Fibroblast of the conjunctiva (primary cell): ENCODE measurements around the gene ALOX15B.
"Not testable (repeated sequence)": the region's sequence is repeated elsewhere in the genome, so short reads cannot be mapped to it uniquely, and the experiment has no call there.

ENCODE experiments used
- DNase-seq: peaks from one replicate; pipeline ENCODE4 v3.0.0-alpha.2; 2010; ENCODE audit warnings: low read depth

Gene ALOX15B

DNA sequence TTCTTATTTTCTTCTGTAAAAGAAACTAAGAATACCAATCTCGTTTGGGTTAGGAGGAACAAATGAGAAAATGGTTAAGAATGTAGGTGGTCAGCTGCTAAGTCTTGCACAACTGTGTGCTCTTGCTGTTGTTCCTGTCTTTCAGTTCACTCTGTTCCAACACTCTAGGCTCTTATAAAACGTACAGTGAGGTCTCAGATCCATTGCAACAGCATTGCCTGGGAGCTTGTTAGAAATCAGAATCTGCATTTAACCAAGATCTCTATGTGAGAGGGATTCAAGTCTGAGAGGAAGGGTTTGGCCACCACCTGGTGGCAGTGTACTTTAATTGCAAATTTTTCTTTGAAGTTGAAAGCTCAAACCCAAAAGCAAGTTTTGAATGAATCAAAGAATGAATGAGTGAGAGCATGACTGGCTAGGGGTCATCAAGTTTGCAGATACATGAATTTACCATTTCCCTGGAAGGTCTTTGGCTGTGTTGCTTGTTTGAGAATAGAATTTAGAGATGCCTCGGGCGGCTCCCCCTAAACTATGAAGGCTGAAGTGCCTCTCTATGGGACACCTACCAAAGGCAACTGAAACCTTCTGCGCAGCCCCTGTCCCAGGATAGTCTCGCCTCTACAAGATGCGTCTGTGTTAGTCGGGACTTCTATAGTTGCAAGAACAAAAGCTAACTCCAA lies 2.5 kb downstream of the ALOX15B start:
- peak; percentile 72 for DNase-seq

DNA sequence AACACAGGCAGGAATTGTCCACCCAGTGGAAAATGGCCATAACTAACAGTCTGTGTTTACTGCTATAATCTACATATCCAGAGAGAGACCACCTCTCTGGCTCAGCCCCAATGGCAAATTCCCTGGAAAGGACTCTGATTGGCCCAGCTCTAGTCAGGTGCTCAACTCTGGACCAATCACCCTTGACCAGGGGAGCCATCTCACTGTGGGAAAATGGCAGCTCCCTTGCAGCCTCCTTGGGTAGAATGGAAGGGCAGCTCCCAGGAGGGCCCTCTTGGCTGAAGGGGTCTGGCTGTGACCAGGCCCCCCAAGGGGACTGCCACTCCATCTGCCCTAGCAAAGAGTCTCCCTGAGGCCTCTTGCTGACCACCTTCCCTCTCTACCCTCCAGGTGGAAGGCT lies 3.1 kb downstream of the ALOX15B start:
- DNase-seq: no peak

DNA sequence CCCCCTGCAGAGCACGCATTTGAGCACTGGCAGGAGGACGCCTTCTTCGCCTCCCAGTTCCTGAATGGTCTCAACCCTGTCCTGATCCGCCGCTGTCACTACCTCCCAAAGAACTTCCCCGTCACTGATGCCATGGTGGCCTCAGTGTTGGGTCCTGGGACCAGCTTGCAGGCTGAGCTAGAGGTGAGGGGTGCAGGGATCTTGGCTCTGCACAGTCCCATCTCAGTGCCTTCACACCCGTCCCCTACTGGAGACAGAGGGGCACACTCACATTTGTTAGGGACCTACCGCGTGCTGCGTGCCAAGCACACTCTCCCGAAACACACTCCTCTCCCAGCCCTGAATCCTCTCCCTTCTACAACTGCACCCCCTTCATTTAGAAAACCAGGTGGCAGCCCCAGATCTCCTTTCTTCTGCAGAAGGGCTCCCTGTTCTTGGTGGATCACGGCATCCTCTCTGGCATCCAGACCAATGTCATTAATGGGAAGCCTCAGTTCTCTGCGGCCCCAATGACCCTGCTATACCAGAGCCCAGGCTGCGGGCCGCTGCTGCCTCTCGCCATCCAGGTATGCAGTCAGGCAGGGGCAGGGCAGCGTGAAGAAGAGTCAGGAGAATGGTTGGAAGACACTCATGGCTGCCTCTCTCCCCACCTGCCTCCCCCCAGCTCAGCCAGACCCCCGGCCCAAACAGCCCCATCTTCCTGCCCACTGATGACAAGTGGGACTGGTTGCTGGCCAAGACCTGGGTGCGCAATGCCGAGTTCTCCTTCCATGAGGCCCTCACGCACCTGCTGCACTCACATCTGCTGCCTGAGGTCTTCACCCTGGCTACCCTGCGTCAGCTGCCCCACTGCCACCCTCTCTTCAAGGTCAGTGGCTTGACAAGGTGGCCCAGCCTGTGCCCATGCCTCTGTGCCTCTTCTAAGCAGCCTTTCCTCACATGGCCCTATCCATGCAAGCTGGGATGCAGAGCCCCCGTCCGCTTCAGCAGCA lies 6.3 kb downstream of the ALOX15B start:
- DNase-seq: no peak

DNA sequence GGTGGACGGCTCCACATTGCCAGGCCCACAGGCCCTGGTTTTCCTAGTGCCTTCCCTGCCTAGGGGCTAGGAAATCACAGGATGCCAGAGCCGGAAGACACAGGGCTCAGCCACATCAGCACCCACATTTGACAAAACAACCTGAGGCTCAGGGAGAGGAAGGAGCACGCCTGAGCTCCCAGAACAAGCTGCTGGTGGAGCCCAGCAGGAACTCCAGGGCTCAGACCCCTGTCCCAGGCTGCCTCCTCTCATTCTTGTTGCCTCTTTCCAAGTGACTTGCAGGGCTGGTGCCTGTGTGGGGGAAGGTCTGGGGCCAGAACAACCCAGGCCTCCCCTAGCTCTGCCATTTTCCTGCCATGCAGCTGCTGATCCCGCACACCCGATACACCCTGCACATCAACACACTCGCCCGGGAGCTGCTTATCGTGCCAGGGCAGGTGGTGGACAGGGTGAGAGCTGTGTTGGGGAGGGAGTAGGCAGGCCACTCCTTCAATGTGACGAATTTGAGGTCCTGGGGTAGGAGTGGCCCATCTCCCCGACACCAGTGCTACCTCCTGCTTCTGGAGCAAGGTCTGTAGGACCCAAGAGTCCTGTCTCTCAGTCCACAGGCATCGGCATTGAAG lies 7.6 kb downstream of the ALOX15B start:
- no peak for DNase-seq

DNA sequence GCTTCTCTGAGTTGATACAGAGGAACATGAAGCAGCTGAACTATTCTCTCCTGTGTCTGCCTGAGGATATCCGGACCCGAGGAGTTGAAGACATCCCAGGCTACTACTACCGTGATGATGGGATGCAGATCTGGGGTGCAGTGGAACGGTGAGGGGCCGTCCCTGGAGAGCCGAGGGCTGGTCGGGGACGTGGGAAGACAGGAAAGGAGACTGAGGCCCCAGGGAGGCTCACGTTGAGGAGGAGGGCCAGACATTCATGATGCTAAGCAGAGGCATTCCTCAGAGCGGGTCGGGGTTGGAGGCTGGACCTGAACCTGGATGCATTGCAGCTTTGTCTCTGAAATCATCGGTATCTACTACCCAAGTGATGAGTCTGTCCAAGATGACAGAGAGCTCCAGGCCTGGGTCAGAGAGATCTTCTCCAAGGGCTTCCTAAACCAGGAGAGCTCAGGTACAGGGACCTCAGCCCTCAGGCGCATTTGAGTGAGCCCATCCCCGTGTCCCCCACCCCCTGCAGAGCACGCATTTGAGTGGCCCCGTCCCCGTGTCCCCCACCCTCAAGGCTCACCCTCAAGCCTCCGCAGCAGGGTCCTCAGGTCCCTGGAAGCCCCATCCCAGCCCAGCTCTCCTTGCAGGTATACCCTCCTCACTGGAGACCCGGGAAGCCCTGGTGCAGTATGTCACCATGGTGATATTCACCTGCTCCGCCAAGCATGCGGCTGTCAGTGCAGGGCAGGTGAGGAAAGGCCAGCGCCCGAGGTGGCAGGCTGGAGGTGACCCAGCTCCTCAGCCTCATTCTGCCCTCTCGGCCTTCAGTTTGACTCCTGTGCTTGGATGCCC lies 8.3 kb downstream of the ALOX15B start:
- DNase-seq: no peak

DNA sequence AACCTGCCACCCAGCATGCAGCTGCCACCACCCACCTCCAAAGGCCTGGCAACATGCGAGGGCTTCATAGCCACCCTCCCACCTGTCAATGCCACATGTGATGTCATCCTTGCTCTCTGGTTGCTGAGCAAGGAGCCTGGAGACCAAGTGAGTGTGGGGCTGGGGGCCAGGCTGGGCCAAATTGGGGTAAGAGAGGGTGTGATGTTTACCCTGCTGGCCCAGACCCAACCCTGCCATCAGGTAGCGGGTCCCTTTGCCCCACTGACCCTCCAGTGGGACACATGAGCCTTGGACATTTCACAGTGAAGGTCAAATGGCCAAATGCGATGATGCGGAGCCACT lies 8.9 kb downstream of the ALOX15B start:
- no peak for DNase-seq

DNA sequence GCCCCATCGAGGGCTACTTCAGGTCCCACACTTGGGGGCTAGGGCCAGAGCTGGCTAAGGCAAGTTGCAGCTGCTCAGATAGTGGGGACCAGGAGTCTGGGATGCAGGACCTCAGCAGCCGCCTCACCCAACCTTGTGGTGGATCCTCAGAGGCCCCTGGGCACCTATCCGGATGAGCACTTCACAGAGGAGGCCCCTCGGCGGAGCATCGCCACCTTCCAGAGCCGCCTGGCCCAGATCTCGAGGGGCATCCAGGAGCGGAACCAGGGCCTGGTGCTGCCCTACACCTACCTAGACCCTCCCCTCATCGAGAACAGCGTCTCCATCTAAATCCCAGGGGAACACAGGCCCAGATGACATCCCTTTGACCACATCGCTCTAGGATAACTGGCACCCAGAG lies 9.4 kb downstream of the ALOX15B start:
- no peak for DNase-seq

DNA sequence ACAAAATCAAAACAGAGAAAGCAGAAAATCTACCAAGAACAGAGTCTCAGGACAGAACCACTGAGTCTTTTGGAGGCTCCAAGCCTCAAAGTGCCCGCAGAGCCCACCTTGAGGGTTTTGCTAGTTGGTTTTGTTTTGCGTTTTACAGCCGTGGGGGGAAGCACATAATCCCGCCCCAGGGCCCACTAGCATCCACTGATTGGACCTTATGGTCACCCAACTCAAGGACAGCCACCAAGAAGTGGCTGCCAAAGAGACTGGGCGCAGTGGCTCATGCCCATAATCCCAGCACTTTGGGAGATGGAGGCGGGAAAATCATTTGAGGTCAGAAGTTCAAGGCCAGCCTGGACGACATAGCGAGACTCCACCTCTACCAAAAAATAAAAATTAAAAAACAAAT lies 9.9 kb downstream of the ALOX15B start:
- no peak for DNase-seq

DNA sequence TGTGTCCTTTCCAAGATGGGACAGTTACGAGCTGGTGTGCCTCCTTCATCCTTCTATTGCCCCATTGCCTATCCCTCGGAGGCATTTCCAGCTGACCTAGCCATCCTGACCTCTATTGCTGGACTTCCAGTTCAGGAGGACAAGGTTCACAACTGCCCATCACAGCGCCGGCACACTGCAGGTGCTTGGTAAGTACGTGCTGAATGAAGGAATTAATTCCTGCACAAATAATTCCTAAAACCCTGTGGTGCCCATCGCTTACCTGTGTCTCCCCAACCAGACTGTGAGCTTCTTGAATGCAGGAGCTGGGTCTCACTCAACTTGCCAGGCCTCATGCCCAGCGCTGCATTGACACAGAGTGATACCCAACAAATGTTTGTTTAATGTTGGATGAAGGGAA lies 13.0 kb downstream of the ALOX15B start:
- DNase-seq: no peak

DNA sequence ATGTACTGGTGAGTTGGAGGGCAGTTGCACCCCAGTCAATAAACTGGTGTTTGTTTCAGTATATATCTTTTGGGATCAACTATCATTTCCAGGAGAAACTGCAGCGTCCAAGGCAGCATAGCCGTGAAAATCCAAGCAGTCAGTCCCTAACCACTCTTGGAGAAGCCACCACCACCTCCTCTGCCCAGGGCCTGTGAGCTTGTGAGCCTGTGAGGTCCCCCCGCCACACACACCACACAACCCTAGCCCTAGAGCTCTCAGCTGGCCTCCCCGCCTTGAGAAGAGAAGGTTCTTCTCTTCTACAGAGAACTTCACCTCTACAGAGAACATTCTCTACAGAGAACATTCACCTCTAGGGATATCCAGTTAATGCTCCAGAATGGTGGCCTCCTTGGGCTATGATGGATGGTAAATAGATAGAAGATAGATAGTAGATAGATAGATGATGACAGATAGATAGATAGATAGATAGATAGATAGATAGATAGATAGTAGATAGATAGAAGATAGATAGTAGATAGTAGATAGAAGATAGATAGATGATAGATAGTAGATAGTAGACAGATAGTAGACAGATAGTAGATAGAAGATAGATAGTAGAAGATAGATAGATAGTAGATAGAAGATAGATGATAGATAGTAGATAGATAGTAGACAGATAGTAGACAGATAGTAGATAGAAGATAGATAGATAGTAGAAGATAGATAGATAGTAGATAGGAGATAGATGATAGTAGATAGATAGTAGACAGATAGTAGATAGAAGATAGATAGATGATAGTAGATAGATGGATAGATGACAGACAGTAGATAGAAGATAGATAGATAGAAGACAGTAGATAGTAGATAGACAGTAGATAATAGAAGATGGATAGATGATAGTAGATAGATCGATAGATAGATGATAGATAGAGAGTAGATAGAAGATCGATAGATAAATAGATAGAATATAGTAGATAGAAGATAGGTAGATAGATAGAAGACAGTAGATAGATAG lies 13.7 kb downstream of the ALOX15B start:
- no peak for DNase-seq

DNA sequence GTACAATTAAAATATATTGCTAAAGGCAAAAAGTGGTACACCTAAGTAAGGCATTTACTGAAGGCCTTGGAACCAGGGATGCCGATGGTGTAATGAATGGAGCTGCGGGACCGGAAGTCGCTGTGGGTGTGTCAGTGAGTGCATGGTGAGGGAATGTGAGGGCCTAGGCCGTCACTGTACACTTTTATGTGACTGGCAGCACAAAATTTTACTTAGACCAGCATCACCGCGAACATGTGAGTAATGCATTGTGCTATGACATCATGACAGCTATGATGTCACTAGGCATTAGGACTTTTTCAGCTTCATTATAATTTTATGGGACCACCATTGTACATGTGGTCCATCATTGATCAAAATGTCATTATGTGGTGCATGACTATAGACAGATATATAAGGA lies 14.7 kb downstream of the ALOX15B start:
- no peak for DNase-seq

DNA sequence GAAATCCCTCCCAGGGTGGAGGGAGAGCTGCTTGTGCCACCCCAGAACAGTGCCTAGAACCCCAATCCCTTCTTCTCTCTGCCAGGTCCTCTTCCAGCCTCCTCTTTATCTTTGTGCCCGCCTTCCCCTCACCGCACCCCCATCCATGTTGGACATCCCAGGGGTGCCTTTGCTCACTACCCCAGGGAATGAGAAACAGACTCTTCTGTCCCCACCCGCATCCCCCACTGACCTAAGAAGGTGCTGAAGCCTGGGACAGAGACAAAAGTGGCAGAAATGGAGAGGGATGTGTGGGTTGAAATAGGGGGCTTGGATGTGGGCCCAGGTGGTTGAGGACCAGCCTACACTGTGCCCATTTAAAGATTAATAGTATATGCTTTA lies 17.0 kb downstream of the ALOX15B start:
- DNase-seq: no peak

DNA sequence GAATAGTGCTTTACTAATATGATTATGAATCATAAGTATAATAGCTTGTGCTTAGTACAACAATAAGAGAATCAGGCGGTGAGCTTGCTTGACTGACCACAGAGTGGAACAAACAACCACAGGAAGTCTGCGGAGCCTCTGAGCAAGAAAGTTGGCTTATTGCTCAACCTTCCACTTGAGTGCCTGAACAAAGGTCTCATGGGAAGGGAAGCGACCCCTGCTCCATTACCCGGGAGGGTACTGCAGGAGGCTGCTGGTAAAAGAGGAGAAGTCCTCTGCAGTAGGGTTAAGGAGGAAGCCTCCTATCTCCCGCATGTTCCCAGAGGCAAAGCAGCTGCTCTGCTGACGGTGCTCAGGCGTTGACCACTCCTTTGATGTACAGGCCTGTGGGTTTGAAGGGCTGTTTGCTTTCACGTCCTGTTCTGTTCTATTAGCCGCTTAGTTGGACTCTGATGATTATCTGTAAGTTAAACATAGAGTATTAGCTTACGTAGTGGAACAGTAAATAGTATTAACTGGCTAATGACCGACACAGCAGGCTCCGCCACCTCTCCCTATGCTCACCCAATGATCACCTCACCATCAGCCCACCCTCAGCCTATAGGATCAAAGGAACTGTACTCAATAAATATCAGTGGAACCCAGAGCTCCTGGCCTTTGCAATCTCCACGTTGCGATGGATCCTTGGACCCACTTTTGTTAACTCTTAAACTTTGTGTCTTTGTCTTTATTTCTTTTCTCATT lies 17.5 kb downstream of the ALOX15B start:
- DNase-seq: peak; percentile 35

DNA sequence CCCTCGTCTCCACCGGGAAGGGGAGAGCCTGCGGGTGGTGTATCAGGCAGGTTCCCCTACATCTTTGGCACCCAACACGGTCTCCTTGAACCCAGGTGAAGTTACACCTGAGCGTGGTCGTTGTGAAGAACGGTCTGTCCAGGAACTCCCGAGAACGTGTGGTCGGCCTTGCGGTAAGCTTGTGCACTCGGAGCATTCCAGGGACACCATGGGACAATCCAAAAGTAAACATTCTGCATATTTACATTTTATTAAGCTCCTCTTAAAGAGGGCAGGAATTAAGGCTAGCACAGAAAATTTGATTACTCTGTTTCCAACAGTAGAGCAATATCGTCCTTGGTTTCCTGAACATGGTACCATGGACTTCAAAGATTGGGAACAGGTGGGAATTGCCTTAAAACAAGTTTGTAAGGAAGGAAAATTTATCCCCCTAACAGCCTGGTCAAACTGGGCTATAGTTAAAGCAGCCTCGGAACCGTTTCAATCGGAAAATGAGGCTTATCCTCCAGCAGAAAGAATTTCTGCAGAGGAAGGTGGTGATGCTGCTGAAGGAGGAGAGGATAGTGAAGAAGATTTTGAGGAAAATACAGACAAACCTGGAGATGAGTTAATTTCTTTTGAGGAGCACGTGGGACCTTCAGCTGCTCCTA lies 18.2 kb downstream of the ALOX15B start:
- DNase-seq: no peak

DNA sequence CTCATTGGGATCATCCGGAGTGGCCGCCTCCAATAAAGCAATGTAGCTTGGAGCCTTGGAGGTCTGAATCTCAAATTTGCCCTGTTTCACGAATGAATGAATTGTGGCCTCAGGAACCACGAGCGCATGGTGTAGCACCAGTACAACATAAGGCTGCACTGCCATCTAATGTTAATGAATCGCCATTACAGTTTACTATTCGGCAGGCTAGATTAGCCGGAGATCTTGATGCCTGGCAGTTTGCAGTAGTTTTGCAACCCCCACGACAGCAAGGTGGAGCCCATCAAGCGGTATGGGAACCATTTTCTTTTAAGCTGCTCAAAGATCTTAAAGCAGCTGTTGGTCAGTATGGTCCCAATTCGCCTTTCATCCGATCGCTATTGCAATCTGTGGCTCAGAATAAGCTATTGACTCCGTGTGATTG lies 18.8 kb downstream of the ALOX15B start:
- peak; percentile 74 for DNase-seq

DNA sequence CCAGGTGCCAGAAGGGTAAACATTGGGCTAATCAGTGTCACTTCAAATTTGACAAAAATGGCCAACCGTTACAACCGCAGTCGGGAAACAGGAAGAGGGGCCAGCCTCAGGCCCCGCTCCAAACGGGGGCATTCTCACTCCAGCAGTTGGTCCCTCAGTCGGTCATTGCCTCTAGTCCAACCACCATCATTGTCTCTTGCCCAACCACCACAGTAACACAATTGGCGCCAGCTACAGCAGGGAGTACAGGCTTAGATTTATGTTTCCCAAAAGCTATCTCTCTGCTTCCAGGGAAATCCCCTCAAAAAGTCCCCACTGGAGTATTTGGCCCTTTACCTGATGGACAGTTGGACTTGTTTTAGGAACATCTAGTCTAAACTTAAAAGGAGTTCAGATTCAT lies 20.3 kb downstream of the ALOX15B start:
- DNase-seq: no peak

DNA sequence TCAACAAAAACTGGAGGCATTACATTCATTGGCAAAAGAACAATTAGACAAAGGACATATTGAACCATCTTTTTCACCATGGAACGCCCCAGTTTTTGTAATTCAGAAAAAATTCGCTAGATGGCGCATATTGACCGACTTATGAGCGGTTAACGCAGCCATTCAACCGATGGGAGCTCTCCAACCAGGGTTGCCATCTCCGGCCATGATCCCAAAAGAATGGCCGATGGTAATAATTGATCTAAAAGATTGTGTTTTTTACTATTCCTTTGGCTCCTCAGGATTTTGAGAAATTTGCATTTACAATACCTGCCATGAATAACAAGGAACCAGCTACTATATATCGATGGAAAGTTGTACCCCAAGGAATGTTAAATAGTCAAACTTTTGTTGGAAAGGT lies 21.4 kb downstream of the ALOX15B start:
- peak; percentile 46 for DNase-seq

DNA sequence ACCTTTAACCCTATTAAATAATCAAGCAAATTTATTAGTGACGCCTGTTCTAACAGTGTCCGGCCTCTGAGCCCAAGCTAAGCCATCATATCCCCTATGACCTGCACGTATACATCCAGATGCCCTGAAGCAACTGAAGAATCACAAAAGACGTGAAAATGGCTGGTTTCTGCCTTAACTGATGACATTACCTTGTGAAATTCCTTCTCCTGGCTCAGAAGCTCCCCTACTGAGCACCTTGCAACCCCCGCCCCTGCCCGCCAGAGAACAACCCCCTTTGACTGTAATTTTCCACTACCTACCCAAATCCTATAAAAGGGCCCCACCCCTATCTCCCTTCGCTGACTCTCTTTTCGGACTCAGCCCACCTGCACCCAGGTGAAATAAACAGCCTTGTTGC lies 23.0 kb downstream of the ALOX15B start:
- DNase-seq: not testable (repeated sequence)

DNA sequence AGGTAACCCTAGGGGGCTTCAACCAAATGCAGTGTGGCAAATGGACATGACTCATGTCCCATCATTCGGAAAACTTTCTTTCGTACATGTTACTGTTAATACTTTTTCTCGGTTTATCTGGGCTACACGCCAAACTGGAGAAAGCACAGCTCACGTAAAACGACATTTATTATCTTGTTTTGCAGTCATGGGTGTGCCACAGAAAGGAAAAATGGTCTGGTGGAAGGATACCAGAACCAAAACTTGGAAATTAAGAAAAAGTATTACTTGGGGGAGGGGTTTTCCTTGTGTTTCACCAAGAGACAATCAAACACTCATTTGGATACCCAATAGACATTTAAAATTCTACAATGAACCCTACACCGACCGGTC lies 23.6 kb downstream of the ALOX15B start:
- no peak for DNase-seq
